Left ventricle myocardium inferior (tissue), 1 donor: ENCODE data around the gene TRIM17. TPM values are rescaled to one million over a fixed set of nuclear protein-coding genes. Genes with fewer than 3 reads are reported as not detected.

Source experiments
- DNase-seq: peaks from one replicate; pipeline ENCODE4 v3.0.0-alpha.2; 2020
- H3K27ac ChIP-seq: fragments of 200-600 bp; replicated peaks from 2 replicates; pipeline ENCODE4 v1.8.0; 2021
- H3K27me3 ChIP-seq: fragments of 200-600 bp; 2 replicates; pipeline ENCODE4 v1.8.0; 2021; ENCODE audit warnings: low read depth
- H3K36me3 ChIP-seq: fragments of 200-600 bp; 2 replicates; pipeline ENCODE4 v1.8.0; 2021
- H3K4me1 ChIP-seq: fragments of 200-600 bp; 2 replicates; pipeline ENCODE4 v1.8.0; 2021
- H3K4me3 ChIP-seq: fragments of 200-600 bp; 2 replicates; pipeline ENCODE4 v1.8.0; 2021; ENCODE audit warnings: mild to moderate bottlenecking, moderate library complexity
- H3K9me3 ChIP-seq: fragments of 200-600 bp; replicated peaks from 2 replicates; pipeline ENCODE4 v1.8.0; 2021
- CTCF ChIP-seq: fragments of 200-600 bp; IDR thresholded peaks from 2 replicates; pipeline ENCODE4 v1.8.0; 2021; ENCODE audit warnings: antibody characterized with exemption, mild to moderate bottlenecking, borderline replicate concordance
- intact Hi-C: fragments of 100-400 bp; cut with micrococcal nuclease; formaldehyde crosslinking; loops from one replicate; pipeline ENCODE4 v1.11.0; 2022
- total RNA-seq: library from RNA; stranded (reverse); fragmentation: NEBNext Ultra II Directional; extraction: Animal tissue kit (Norgen Biotek cat#: 25700); gene quantifications from one replicate; pipeline ENCODE4 v1.2.1, GENCODE V29; 2021
- donor health status: DM: no; HTN: yes; CAD: no; lungs with severe emphysema.

The TRIM17 gene
- total RNA-seq, 1 donor from 2014 or later = 0.36 TPM

GRCh38 chr1:228420968-228421826 is 4.5 kb upstream of the TRIM17 start:
- Histone ChIP-seq H3K27ac (no peak overlapping the region), H3K27me3 (peaks cover 61% of the 10 kb centered on the region), H3K4me1 (peaks cover 18% of the 10 kb centered on the region), H3K9me3 (no peaks in the 10 kb centered on the region), H3K36me3 (no peaks in the 10 kb centered on the region), H3K4me3 (no peak overlapping the region)
- DNase-seq = no peak
- intact Hi-C loops = no loop called here
- TF ChIP-seq CTCF = no peak

- no peak for DNase-seq
- Histone ChIP-seq H3K9me3 (no peaks in the 10 kb centered on the region), H3K4me1 (peaks cover 28% of the 10 kb centered on the region), H3K36me3 (no peaks in the 10 kb centered on the region), H3K4me3 (no peak overlapping the region), H3K27me3 (peaks cover 70% of the 10 kb centered on the region), H3K27ac (no peak overlapping the region)
- no peak for TF ChIP-seq CTCF
- intact Hi-C loops = no loop called here
These were observed 982 bp upstream of the TRIM17 start for GRCh38 chr1:228417483-228418203.

GRCh38 chr1:228417061-228417460 is 400 bp upstream of the TRIM17 start:
- H3K27ac ChIP-seq = no peak overlapping the region
- DNase-seq = no peak
- intact Hi-C loops = no loop called here
- H3K27me3 ChIP-seq = peaks cover 69% of the 10 kb centered on the region
- no peaks in the 10 kb centered on the region for H3K36me3 ChIP-seq
- H3K4me1 ChIP-seq = peaks cover 28% of the 10 kb centered on the region
- H3K9me3 ChIP-seq = no peaks in the 10 kb centered on the region
- TF ChIP-seq CTCF = no peak
- H3K4me3 ChIP-seq = peak overlapping the region; percentile 64

- Histone ChIP-seq H3K9me3 (no peaks in the 10 kb centered on the region), H3K27me3 (peaks cover 57% of the 10 kb centered on the region)
These were observed 826 bp downstream of the TRIM17 start for GRCh38 chr1:228415853-228416216.

GRCh38 chr1:228415221-228415620 is 1.4 kb downstream of the TRIM17 start:
- H3K27ac ChIP-seq = no peak overlapping the region
- peaks cover 51% of the 10 kb centered on the region for H3K27me3 ChIP-seq
- H3K4me3 ChIP-seq = no peak overlapping the region
- H3K4me1 ChIP-seq = peaks cover 28% of the 10 kb centered on the region
- H3K36me3 ChIP-seq = no peaks in the 10 kb centered on the region
- no peaks in the 10 kb centered on the region for H3K9me3 ChIP-seq
- no peak for TF ChIP-seq CTCF
- intact Hi-C loops = no loop called here
- no peak for DNase-seq

More at GRCh38 chr1:228415853-228416216, 826 bp downstream of the TRIM17 start:
- intact Hi-C loops = no loop called here
- no peak overlapping the region for H3K27ac ChIP-seq
- no peaks in the 10 kb centered on the region for H3K36me3 ChIP-seq
- H3K4me3 ChIP-seq = peak overlapping the region; percentile 64
- DNase-seq = no peak
- peaks cover 28% of the 10 kb centered on the region for H3K4me1 ChIP-seq
- TF ChIP-seq CTCF = no peak
